Activated naive CD4-positive, alpha-beta T cell treated with anti-CD3 and anti-CD28 coated beads for 36 hours (primary cell): ENCODE results near the gene ADAM12. TPM values are rescaled to one million over a fixed set of nuclear protein-coding genes. Genes with fewer than 3 reads are reported as not detected.

Experiments
- CTCF ChIA-PET: fragments of 350-600 bp; sonication (Branson Sonifier 250); formaldehyde crosslinking; loops from one replicate; lab custom pipeline; 2021; ENCODE audit warnings: antibody characterized with exemption; lab: Charles Lee
- DNase-seq: peaks from one replicate; pipeline ENCODE4 v3.0.0-alpha.2; 2020
- H3K27ac Mint-ChIP-seq: one replicate; pipeline ENCODE4 v1.8.0; 2021; ENCODE audit warnings: mild to moderate bottlenecking, mixed read lengths
- H3K27me3 Mint-ChIP-seq: one replicate; pipeline ENCODE4 v1.8.0; 2021; ENCODE audit warnings: low read depth, mixed read lengths
- H3K36me3 Mint-ChIP-seq: one replicate; pipeline ENCODE4 v1.8.0; 2021; ENCODE audit warnings: low read depth, mixed read lengths
- H3K4me1 Mint-ChIP-seq: one replicate; pipeline ENCODE4 v1.8.0; 2021; ENCODE audit warnings: low read depth, mixed read lengths
- H3K4me3 Mint-ChIP-seq: one replicate; pipeline ENCODE4 v1.8.0; 2021; ENCODE audit warnings: mild to moderate bottlenecking, moderate library complexity, mixed read lengths
- H3K9me3 Mint-ChIP-seq: one replicate; pipeline ENCODE4 v1.8.0; 2021; ENCODE audit warnings: mixed read lengths
- intact Hi-C: fragments of 100-400 bp; cut with micrococcal nuclease; formaldehyde crosslinking; loops from one replicate; pipeline ENCODE4 v1.15.1; 2023
- total RNA-seq, 2 experiments: library from RNA; stranded (reverse); gene quantifications; one replicate each; pipeline ENCODE4 v1.2.3, GENCODE V29; 2021

ADAM12 gene
- total RNA-seq, 2 experiments from 2014 or later, result not detected

- Mint-ChIP-seq H3K27ac (no peak overlapping the region), H3K36me3 (no peaks in the 10 kb centered on the region), H3K4me1 (no peaks in the 10 kb centered on the region), H3K4me3 (no peak overlapping the region), H3K27me3 (peaks cover 8% of the 10 kb centered on the region), H3K9me3 (no peaks in the 10 kb centered on the region)
- CTCF ChIA-PET, result no interaction called here
- intact Hi-C loops, result no loop called here
- DNase-seq, result no peak
Observed at GRCh38 chr10:126085806-126086205, 302.5 kb downstream of the ADAM12 start.

DNA sequence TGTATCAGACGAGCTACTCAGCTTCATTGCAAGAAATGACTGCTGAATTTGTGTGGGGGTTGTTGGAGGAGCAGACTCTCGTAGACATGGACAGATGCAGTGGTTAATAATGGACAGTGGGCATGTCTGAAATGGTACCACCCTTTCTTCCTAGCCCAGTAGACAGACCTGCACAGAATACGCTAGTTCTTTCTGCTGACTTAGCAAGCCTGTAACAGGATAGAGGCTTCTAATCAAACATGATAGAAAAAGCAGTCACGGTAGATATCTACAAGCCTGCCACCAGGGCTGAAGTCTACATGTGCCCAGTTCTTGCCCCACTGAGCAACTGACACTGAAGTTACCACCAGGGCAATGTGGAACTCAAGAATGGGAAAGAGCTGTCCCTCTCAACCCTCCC lies 303.9 kb downstream of the ADAM12 start:
- intact Hi-C loops, result no loop called here
- CTCF ChIA-PET, result no interaction called here

GRCh38 chr10:126083009-126083408 lies 305.3 kb downstream of the ADAM12 start:
- DNase-seq, result no peak
- Mint-ChIP-seq H3K36me3 (no peaks in the 10 kb centered on the region), H3K4me3 (no peak overlapping the region), H3K9me3 (no peaks in the 10 kb centered on the region), H3K27me3 (peaks cover 12% of the 10 kb centered on the region), H3K27ac (no peak overlapping the region), H3K4me1 (no peaks in the 10 kb centered on the region)
- intact Hi-C loops, result no loop called here
- CTCF ChIA-PET, result interaction anchor here (0.5 kb wide), 1 partner anchor 173 kb away, joined by 5 read pairs; no protein-coding TSS in a partner anchor

More for the DNA sequence above, 303.9 kb downstream of the ADAM12 start:
- no peaks in the 10 kb centered on the region for H3K4me1 Mint-ChIP-seq
- DNase-seq, result no peak
- no peaks in the 10 kb centered on the region for H3K9me3 Mint-ChIP-seq
- H3K36me3 Mint-ChIP-seq, result no peaks in the 10 kb centered on the region
- no peak overlapping the region for H3K4me3 Mint-ChIP-seq
- H3K27ac Mint-ChIP-seq, result no peak overlapping the region
- H3K27me3 Mint-ChIP-seq, result peaks cover 8% of the 10 kb centered on the region

DNA sequence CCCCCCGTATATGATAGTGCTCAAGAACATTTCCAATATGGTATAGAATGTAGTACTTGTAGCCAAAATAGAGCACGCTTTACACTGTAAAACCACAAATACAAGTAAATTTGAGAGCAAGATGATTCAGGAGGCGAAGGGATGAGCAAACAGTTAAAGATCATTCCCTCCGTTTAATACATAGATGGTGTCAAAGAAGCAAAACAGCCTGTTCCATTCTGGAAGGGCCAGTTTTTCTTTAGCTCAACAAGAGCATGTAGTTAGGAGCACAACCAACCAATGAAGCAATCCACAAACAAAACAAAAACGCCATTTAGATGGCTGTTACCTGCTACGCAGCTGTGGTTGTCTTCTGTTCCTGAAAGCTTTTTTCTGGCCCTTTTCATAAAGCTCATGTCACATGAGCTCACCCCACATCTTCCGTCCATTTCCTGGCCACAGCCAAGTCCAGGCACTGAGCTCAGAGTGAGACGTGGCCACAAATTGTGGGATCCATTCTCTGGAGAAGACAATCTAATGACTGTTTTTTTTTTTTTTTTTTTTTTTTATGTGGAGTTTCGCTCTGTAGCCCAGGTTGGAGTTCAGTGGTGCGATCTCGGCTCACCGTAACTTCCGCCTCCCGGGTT lies 306.3 kb downstream of the ADAM12 start:
- intact Hi-C loops, result no loop called here
- DNase-seq, result no peak
- no peaks in the 10 kb centered on the region for H3K4me1 Mint-ChIP-seq
- H3K27ac Mint-ChIP-seq, result no peak overlapping the region
- no peaks in the 10 kb centered on the region for H3K36me3 Mint-ChIP-seq
- H3K27me3 Mint-ChIP-seq, result peaks cover 12% of the 10 kb centered on the region
- no peak overlapping the region for H3K4me3 Mint-ChIP-seq
- peaks cover 1% of the 10 kb centered on the region for H3K9me3 Mint-ChIP-seq
- CTCF ChIA-PET, result interaction anchor here (0.7 kb wide), 1 partner anchor 55 kb away, joined by 4 read pairs; no protein-coding TSS in a partner anchor

GRCh38 chr10:126080879-126081411 lies 307.3 kb downstream of the ADAM12 start:
- no peak overlapping the region for H3K27ac Mint-ChIP-seq
- H3K36me3 Mint-ChIP-seq, result no peaks in the 10 kb centered on the region
- CTCF ChIA-PET, result no interaction called here

DNA sequence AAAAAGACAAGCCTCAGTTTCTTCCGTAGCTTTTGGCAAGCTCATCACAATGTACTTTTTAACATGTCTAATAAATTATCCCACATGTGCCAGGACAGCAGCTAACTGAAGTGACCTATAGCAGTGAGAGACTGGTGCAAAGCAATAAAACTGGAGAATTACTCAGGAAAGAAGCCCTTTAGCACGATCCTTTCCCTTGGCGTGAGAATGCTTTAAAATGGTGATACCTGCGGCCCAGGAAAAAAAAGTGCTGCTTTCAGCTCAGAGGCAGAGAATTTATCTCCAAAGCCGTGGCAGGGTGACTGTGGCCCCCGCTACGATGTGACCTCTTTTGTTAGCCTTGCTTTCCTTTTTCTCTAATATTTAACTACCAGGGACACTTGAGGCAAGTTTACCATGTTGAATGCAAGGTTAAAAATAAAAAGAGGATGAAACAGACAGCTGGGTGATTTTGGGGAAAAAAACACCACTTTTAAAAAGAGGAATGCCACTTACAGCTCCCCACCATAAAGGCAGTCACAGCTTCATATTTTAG lies 307.9 kb downstream of the ADAM12 start:
- CTCF ChIA-PET, result no interaction called here
- intact Hi-C loops, result no loop called here
- Mint-ChIP-seq H3K4me1 (no peaks in the 10 kb centered on the region), H3K36me3 (no peaks in the 10 kb centered on the region), H3K9me3 (peaks cover 2% of the 10 kb centered on the region), H3K27ac (no peak overlapping the region), H3K27me3 (peaks cover 11% of the 10 kb centered on the region), H3K4me3 (no peak overlapping the region)
- DNase-seq, result no peak

More at GRCh38 chr10:126080879-126081411, 307.3 kb downstream of the ADAM12 start:
- Mint-ChIP-seq H3K9me3 (peaks cover 2% of the 10 kb centered on the region), H3K27me3 (peaks cover 16% of the 10 kb centered on the region), H3K4me3 (no peak overlapping the region), H3K4me1 (no peaks in the 10 kb centered on the region)
- no peak for DNase-seq
- intact Hi-C loops, result no loop called here

- CTCF ChIA-PET, result no interaction called here
Observed at GRCh38 chr10:126075009-126075408, 313.3 kb downstream of the ADAM12 start.

DNA sequence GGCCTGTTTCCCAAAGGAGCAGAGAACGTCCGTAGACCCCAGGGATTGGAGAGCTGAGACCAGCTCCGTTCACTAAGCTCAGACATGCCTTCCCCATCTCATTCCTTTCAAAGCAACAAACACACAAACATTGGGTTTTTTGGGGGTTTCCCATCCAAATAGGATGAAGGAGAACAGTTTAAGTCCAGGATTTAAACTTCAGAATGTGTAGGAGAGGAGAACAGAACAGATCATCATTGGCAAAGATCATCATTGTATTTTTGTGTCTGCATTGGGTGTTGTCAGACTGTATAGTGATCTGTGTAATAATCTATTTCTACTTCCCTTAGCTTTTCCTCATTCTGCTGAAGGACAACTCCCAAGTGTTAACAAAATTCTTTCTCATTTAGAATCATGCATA lies 314.0 kb downstream of the ADAM12 start:
- Mint-ChIP-seq H3K4me3 (no peak overlapping the region), H3K27ac (no peak overlapping the region), H3K27me3 (peaks cover 13% of the 10 kb centered on the region), H3K4me1 (no peaks in the 10 kb centered on the region), H3K36me3 (no peaks in the 10 kb centered on the region), H3K9me3 (peaks cover 2% of the 10 kb centered on the region)
- CTCF ChIA-PET, result no interaction called here
- DNase-seq, result no peak
- intact Hi-C loops, result no loop called here

More at GRCh38 chr10:126075009-126075408, 313.3 kb downstream of the ADAM12 start:
- no peaks in the 10 kb centered on the region for H3K36me3 Mint-ChIP-seq
- H3K9me3 Mint-ChIP-seq, result peaks cover 2% of the 10 kb centered on the region
- H3K4me3 Mint-ChIP-seq, result no peak overlapping the region
- no peaks in the 10 kb centered on the region for H3K4me1 Mint-ChIP-seq
- intact Hi-C loops, result no loop called here
- DNase-seq, result no peak
- H3K27me3 Mint-ChIP-seq, result peaks cover 14% of the 10 kb centered on the region
- H3K27ac Mint-ChIP-seq, result no peak overlapping the region

DNA sequence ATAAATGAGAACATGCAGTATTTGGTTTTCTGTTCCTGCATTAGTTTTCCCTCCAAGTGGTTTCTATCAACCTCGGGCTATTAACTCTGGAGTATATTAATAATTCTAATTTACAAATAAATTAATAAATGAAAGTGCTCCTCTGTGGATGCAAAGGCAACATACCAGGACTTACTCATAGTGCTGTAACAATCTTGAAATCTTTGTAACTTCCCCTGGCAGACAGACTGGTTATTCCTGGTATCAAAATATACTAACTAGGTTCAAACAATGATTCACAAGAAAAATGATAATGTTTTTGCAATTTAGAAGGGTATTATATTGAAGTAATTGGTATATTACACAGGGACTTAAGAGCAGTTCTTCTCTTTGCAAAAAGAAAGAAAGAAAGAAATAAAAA lies 314.7 kb downstream of the ADAM12 start:
- peaks cover 2% of the 10 kb centered on the region for H3K9me3 Mint-ChIP-seq
- intact Hi-C loops, result no loop called here
- DNase-seq, result no peak
- H3K27ac Mint-ChIP-seq, result no peak overlapping the region
- no peak overlapping the region for H3K4me3 Mint-ChIP-seq
- peaks cover 10% of the 10 kb centered on the region for H3K27me3 Mint-ChIP-seq
- H3K36me3 Mint-ChIP-seq, result no peaks in the 10 kb centered on the region
- CTCF ChIA-PET, result no interaction called here
- no peaks in the 10 kb centered on the region for H3K4me1 Mint-ChIP-seq

- Mint-ChIP-seq H3K4me1 (no peaks in the 10 kb centered on the region), H3K9me3 (peaks cover 2% of the 10 kb centered on the region), H3K36me3 (no peaks in the 10 kb centered on the region), H3K27ac (no peak overlapping the region), H3K27me3 (peaks cover 10% of the 10 kb centered on the region), H3K4me3 (no peak overlapping the region)
- no peak for DNase-seq
- intact Hi-C loops, result no loop called here
- CTCF ChIA-PET, result no interaction called here
Observed at GRCh38 chr10:126072622-126073021, 315.7 kb downstream of the ADAM12 start.

GRCh38 chr10:126070476-126071215 lies 317.6 kb downstream of the ADAM12 start:
- no peaks in the 10 kb centered on the region for H3K36me3 Mint-ChIP-seq
- H3K4me1 Mint-ChIP-seq, result no peaks in the 10 kb centered on the region
- no peak for DNase-seq
- CTCF ChIA-PET, result no interaction called here
- no peaks in the 10 kb centered on the region for H3K9me3 Mint-ChIP-seq
- intact Hi-C loops, result no loop called here
- no peak overlapping the region for H3K4me3 Mint-ChIP-seq
- H3K27ac Mint-ChIP-seq, result no peak overlapping the region
- peaks cover 5% of the 10 kb centered on the region for H3K27me3 Mint-ChIP-seq

DNA sequence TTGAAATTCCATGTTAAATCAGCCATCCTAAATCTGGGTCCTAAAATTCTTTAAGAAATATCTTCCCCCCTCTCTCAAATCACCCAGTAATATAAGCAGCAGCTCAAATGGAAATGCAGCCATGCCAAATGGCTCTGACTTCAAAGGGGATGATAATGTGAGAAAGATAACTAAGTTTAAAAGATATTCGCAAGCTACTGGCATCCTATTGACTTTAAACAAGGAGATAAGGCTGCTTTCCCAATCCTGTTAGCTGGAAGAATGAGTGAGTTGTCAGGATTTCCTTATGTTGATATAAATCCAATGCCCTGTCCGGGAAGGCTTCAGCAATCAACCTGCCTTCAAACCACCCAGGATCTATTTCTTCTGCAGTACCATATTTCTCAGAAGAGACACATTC lies 320.0 kb downstream of the ADAM12 start:
- H3K27ac Mint-ChIP-seq, result no peak overlapping the region
- H3K9me3 Mint-ChIP-seq, result no peaks in the 10 kb centered on the region
- H3K36me3 Mint-ChIP-seq, result no peaks in the 10 kb centered on the region
- H3K27me3 Mint-ChIP-seq, result peaks cover 5% of the 10 kb centered on the region
- CTCF ChIA-PET, result no interaction called here
- intact Hi-C loops, result no loop called here
- DNase-seq, result no peak
- no peak overlapping the region for H3K4me3 Mint-ChIP-seq
- no peaks in the 10 kb centered on the region for H3K4me1 Mint-ChIP-seq
